Stimulated activated memory B cell treated with anti-CD40 and anti-IgM and Interleukin-4, amounts not matched to agents 10 μg/mL and 1 μg/mL and 100 μg/mL, for 72 hours (primary cell): ENCODE data around the gene TCEANC2.

Experiments used
- ATAC-seq: fragments of 150-1000 bp; cut with Tn5 transposase; 2 replicates; pipeline ENCODE4 v1.10.0; 2021
- H3K27ac Mint-ChIP-seq: one replicate; pipeline ENCODE4 v1.8.0; 2022; ENCODE audit warnings: mild to moderate bottlenecking, mixed read lengths
- H3K27me3 Mint-ChIP-seq: one replicate; pipeline ENCODE4 v1.8.0; 2022; ENCODE audit warnings: mixed read lengths
- H3K36me3 Mint-ChIP-seq: one replicate; pipeline ENCODE4 v1.8.0; 2022; ENCODE audit warnings: mixed read lengths
- H3K4me1 Mint-ChIP-seq: one replicate; pipeline ENCODE4 v1.8.0; 2022; ENCODE audit warnings: mixed read lengths
- H3K4me3 Mint-ChIP-seq: one replicate; pipeline ENCODE4 v1.8.0; 2022; ENCODE audit warnings: mild to moderate bottlenecking, moderate library complexity, mixed read lengths
- H3K9me3 Mint-ChIP-seq: one replicate; pipeline ENCODE4 v1.8.0; 2022; ENCODE audit warnings: mixed read lengths

TCEANC2 gene

GRCh38 chr1:54124472-54124871 is 71.1 kb downstream of the TCEANC2 start:
- no peak overlapping the region for H3K27ac Mint-ChIP-seq
- no peaks in the 10 kb centered on the region for H3K9me3 Mint-ChIP-seq
- no peak for ATAC-seq

GRCh38 chr1:54124906-54125305 is 71.5 kb downstream of the TCEANC2 start:
- H3K4me3 Mint-ChIP-seq, result no peak overlapping the region
- peaks cover 21% of the 10 kb centered on the region for H3K27me3 Mint-ChIP-seq
- no peaks in the 10 kb centered on the region for H3K36me3 Mint-ChIP-seq
- H3K27ac Mint-ChIP-seq, result no peak overlapping the region
- no peak for ATAC-seq
- H3K9me3 Mint-ChIP-seq, result no peaks in the 10 kb centered on the region
- peaks cover 9% of the 10 kb centered on the region for H3K4me1 Mint-ChIP-seq

More at GRCh38 chr1:54124472-54124871, 71.1 kb downstream of the TCEANC2 start:
- Mint-ChIP-seq H3K27me3 (peaks cover 21% of the 10 kb centered on the region), H3K36me3 (no peaks in the 10 kb centered on the region), H3K4me3 (no peak overlapping the region), H3K4me1 (peaks cover 9% of the 10 kb centered on the region)

GRCh38 chr1:54125386-54126070 is 72.1 kb downstream of the TCEANC2 start:
- H3K27ac Mint-ChIP-seq, result no peak overlapping the region
- no peaks in the 10 kb centered on the region for H3K36me3 Mint-ChIP-seq
- H3K4me1 Mint-ChIP-seq, result peaks cover 9% of the 10 kb centered on the region
- H3K9me3 Mint-ChIP-seq, result no peaks in the 10 kb centered on the region
- peaks cover 26% of the 10 kb centered on the region for H3K27me3 Mint-ChIP-seq
- no peak overlapping the region for H3K4me3 Mint-ChIP-seq
- ATAC-seq, result no peak

DNA sequence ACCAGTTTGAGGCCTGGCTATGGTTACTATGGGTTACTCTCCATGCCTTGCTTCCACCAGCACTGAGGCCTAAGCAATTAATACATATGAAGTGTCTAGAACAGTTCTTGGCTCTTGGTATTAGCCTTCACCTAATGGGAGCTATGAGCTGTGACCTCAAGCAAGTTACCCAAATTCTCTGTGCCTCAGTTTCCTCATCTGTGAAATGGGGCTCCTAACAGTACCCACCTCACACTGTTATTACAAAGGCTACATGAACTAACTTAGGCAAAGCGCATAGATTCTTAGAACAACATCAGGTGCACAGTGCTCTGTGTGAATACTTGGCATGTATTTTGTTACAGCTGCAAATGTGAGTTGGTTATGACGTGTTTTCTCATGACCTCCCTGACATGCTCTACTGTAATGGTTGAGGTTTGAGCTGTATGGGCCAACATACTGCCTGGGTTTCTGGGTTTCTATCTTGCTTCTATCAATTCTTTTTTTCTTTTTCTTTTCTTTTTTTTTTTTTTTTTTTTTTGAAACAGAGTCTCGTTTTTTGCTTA is 72.9 kb downstream of the TCEANC2 start:
- Mint-ChIP-seq H3K36me3 (no peaks in the 10 kb centered on the region), H3K9me3 (no peaks in the 10 kb centered on the region), H3K4me1 (peaks cover 7% of the 10 kb centered on the region), H3K4me3 (no peak overlapping the region), H3K27me3 (peaks cover 29% of the 10 kb centered on the region), H3K27ac (no peak overlapping the region)
- no peak for ATAC-seq

GRCh38 chr1:54127594-54128300 is 74.3 kb downstream of the TCEANC2 start:
- Mint-ChIP-seq H3K4me3 (no peak overlapping the region), H3K36me3 (no peaks in the 10 kb centered on the region), H3K27ac (no peak overlapping the region), H3K27me3 (peaks cover 29% of the 10 kb centered on the region), H3K4me1 (no peaks in the 10 kb centered on the region), H3K9me3 (no peaks in the 10 kb centered on the region)
- ATAC-seq, result no peak

- no peak overlapping the region for H3K27ac Mint-ChIP-seq
- no peaks in the 10 kb centered on the region for H3K36me3 Mint-ChIP-seq
- peaks cover 29% of the 10 kb centered on the region for H3K27me3 Mint-ChIP-seq
- no peak overlapping the region for H3K4me3 Mint-ChIP-seq
- ATAC-seq, result no peak
- H3K9me3 Mint-ChIP-seq, result no peaks in the 10 kb centered on the region
- no peaks in the 10 kb centered on the region for H3K4me1 Mint-ChIP-seq
Measured at GRCh38 chr1:54129858-54130257, 76.5 kb downstream of the TCEANC2 start.

- Mint-ChIP-seq H3K27me3 (peaks cover 29% of the 10 kb centered on the region), H3K27ac (no peak overlapping the region), H3K4me3 (no peak overlapping the region), H3K9me3 (no peaks in the 10 kb centered on the region), H3K4me1 (no peaks in the 10 kb centered on the region), H3K36me3 (no peaks in the 10 kb centered on the region)
- no peak for ATAC-seq
Measured at GRCh38 chr1:54131419-54131818, 78.0 kb downstream of the TCEANC2 start.

DNA sequence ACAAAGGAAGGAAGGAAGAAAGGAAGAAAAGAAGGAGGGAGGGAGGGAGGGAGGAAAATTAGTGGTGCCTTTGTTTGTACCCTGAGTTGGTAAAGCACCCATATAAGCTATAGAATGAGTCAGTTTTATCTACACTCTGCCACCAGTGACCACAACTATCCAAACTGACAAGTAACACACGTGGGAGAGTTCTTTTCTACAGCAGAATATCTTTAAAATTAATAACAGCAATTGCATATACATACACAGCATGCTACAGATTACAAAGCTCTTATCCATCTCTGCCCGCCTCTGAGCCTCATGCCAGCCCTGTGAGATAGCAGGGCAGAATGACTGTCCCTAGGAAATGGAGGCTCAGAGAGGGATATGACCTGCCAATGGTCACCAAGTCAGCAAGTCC is 79.1 kb downstream of the TCEANC2 start:
- Mint-ChIP-seq H3K36me3 (no peaks in the 10 kb centered on the region), H3K27ac (no peak overlapping the region), H3K4me1 (no peaks in the 10 kb centered on the region), H3K4me3 (no peak overlapping the region), H3K27me3 (peaks cover 25% of the 10 kb centered on the region), H3K9me3 (no peaks in the 10 kb centered on the region)
- no peak for ATAC-seq

GRCh38 chr1:54134295-54134694 is 80.9 kb downstream of the TCEANC2 start:
- Mint-ChIP-seq H3K4me1 (no peaks in the 10 kb centered on the region), H3K27me3 (peaks cover 8% of the 10 kb centered on the region), H3K27ac (no peak overlapping the region), H3K4me3 (no peak overlapping the region), H3K36me3 (no peaks in the 10 kb centered on the region), H3K9me3 (no peaks in the 10 kb centered on the region)
- no peak for ATAC-seq

- no peak for ATAC-seq
- Mint-ChIP-seq H3K4me3 (no peak overlapping the region), H3K4me1 (no peaks in the 10 kb centered on the region), H3K27me3 (peaks cover 2% of the 10 kb centered on the region), H3K9me3 (no peaks in the 10 kb centered on the region), H3K36me3 (no peaks in the 10 kb centered on the region), H3K27ac (no peak overlapping the region)
Measured at GRCh38 chr1:54135436-54136120, 82.2 kb downstream of the TCEANC2 start.

- no peak for ATAC-seq
- Mint-ChIP-seq H3K4me3 (no peak overlapping the region), H3K27me3 (no peaks in the 10 kb centered on the region), H3K4me1 (no peaks in the 10 kb centered on the region), H3K9me3 (no peaks in the 10 kb centered on the region), H3K36me3 (no peaks in the 10 kb centered on the region), H3K27ac (no peak overlapping the region)
Measured at GRCh38 chr1:54136269-54136896, 83.0 kb downstream of the TCEANC2 start.

DNA sequence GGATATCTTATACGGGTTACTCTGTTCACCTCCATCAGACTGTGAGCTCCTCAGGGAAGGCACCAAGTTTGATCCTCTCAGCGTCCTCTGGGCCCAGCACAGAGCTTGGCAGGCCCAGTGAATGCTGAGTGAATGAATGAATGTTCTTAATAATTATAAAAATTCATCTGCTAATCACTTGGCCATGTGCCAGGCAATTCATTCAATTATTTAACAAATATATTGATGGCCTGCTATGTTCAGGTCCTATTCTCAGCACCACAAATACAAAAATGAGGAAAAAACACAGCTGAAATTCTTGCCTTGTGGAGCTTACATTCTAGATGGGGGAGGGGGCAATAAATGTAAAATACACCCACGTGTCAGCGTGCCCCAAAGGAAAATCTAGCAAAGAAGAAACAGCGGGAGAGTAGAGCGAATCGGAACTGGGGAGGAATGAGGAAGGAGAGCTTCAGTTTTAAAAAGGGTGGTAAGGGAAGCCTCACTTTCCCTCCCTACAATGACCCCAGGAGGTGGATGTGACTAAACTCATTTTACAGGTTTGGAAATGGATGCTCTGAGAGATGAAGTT is 83.6 kb downstream of the TCEANC2 start:
- Mint-ChIP-seq H3K27me3 (no peaks in the 10 kb centered on the region), H3K4me1 (no peaks in the 10 kb centered on the region), H3K36me3 (no peaks in the 10 kb centered on the region), H3K9me3 (no peaks in the 10 kb centered on the region), H3K4me3 (no peak overlapping the region), H3K27ac (no peak overlapping the region)
- ATAC-seq, result no peak

GRCh38 chr1:54137534-54138061 is 84.2 kb downstream of the TCEANC2 start:
- ATAC-seq, result no peak
- Mint-ChIP-seq H3K4me1 (no peaks in the 10 kb centered on the region), H3K27me3 (no peaks in the 10 kb centered on the region), H3K36me3 (no peaks in the 10 kb centered on the region), H3K9me3 (no peaks in the 10 kb centered on the region), H3K4me3 (no peak overlapping the region), H3K27ac (no peak overlapping the region)

DNA sequence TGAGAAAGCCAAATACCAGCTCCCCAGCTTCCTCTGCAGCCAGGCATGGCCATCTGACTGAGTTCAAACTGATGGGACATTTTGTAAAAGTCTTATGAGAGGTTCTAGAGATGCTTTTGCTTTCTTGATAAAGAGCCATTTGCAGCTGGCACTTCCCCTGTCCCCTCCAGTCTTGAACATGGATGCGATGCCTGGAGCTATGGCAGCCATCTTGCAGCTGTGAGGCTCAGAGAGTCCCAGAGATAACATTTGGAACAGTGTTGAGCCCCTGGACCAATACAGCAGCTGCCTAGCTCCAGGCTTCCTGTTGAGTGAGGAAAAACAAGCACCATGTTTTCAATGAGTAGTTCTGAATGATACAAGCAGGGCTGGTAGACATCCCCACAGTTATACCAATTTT is 85.6 kb downstream of the TCEANC2 start:
- Mint-ChIP-seq H3K36me3 (no peaks in the 10 kb centered on the region), H3K4me1 (no peaks in the 10 kb centered on the region), H3K27ac (no peak overlapping the region), H3K27me3 (no peaks in the 10 kb centered on the region), H3K9me3 (no peaks in the 10 kb centered on the region), H3K4me3 (no peak overlapping the region)
- ATAC-seq, result no peak

DNA sequence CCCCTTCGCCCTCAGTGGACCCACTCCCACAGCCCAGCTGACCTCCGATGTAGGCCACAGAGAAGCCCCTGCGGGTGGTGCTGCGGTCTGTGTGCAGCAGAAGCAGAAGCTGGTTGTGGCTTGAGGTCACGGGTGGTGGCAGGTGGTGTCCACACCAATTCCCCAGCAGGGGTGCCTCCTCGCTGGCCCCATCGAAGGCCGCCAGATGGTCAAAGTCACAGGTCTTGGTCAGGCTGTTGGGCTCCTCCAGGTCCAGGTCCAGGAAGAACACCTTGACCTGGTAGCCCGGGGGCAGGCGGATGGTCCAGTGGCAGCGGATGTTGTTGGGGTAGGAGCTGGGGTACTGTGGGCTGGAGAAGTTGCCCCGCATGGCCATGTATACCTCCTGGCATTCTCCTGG is 86.3 kb downstream of the TCEANC2 start:
- H3K4me3 Mint-ChIP-seq, result no peak overlapping the region
- no peak for ATAC-seq
- H3K27ac Mint-ChIP-seq, result no peak overlapping the region
- H3K9me3 Mint-ChIP-seq, result no peaks in the 10 kb centered on the region
- no peaks in the 10 kb centered on the region for H3K4me1 Mint-ChIP-seq
- no peaks in the 10 kb centered on the region for H3K27me3 Mint-ChIP-seq
- no peaks in the 10 kb centered on the region for H3K36me3 Mint-ChIP-seq
